Measurements from ENCODE around the gene CD200. TPM values are rescaled to one million over a fixed set of nuclear protein-coding genes. Genes with fewer than 3 reads are reported as not detected.

The CD200 gene
- total and polyA plus RNA-seq, 2 experiments from 2014 or later = 0.20 TPM; not detected in 1

- Histone ChIP-seq H3K9me3 (ENCODE audit: low read depth) (peaks cover 3% of the 10 kb centered on the region), H3K4me2 (ENCODE audit: unreplicated experiment) (no peak overlapping the region), H3K79me2 (ENCODE audit: insufficient read depth) (no peaks in the 10 kb centered on the region), H3K9me2 (ENCODE audit: insufficient read depth) (no peaks in the 10 kb centered on the region), H3K27me3 (replicated peaks; ENCODE audit: insufficient read depth) (peaks cover 45% of the 10 kb centered on the region), H2AFZ (no peak overlapping the region), H3K9ac (no peak overlapping the region), H3K36me3 (ENCODE audit: low read depth) (no peaks in the 10 kb centered on the region), H3K4me1 (ENCODE audit: insufficient read depth) (no peaks in the 10 kb centered on the region), H3K27ac (no peak overlapping the region), H3F3A (ENCODE audit: insufficient read depth) (no peaks in the 10 kb centered on the region), H3K4me3 (no peak overlapping the region), H4K20me1 (ENCODE audit: insufficient read depth) (no peaks in the 10 kb centered on the region)
- TF ChIP-seq EZH2phosphoT487 (IDR thresholded peaks at IDR 0.05; ENCODE audit: insufficient read depth, low read depth) (no peak), EZH2 (IDR thresholded peaks at IDR 0.05; ENCODE audit: insufficient read depth, poor library complexity, severe bottlenecking) (no peak)
- DNase-seq = no peak
- in situ Hi-C loops (cut with MboI) = loop anchor here (10.0 kb wide), 1 partner anchor 176 kb away; no protein-coding TSS in a partner anchor
Measured at GRCh38 chr3:112339134-112339533, 6.2 kb downstream of the CD200 start.

- Histone ChIP-seq H3K9ac (no peak overlapping the region), H4K20me1 (ENCODE audit: insufficient read depth) (no peaks in the 10 kb centered on the region), H3F3A (ENCODE audit: insufficient read depth) (no peaks in the 10 kb centered on the region), H2AFZ (no peak overlapping the region), H3K4me1 (ENCODE audit: insufficient read depth) (no peaks in the 10 kb centered on the region), H3K9me3 (ENCODE audit: low read depth) (peaks cover 3% of the 10 kb centered on the region), H3K4me3 (no peak overlapping the region), H3K27ac (no peak overlapping the region), H3K9me2 (ENCODE audit: insufficient read depth) (no peaks in the 10 kb centered on the region), H3K79me2 (ENCODE audit: insufficient read depth) (no peaks in the 10 kb centered on the region), H3K27me3 (replicated peaks; ENCODE audit: insufficient read depth) (peaks cover 40% of the 10 kb centered on the region), H3K4me2 (ENCODE audit: unreplicated experiment) (no peak overlapping the region), H3K36me3 (ENCODE audit: low read depth) (no peaks in the 10 kb centered on the region)
- no peak for DNase-seq
- in situ Hi-C loops (cut with MboI) = loop anchor here (10.0 kb wide), 1 partner anchor 175 kb away; no protein-coding TSS in a partner anchor
- TF ChIP-seq EZH2phosphoT487 (IDR thresholded peaks at IDR 0.05; ENCODE audit: insufficient read depth, low read depth) = no peak
- no peak for TF ChIP-seq EZH2 (IDR thresholded peaks at IDR 0.05; ENCODE audit: insufficient read depth, poor library complexity, severe bottlenecking)
- WGBS, 2 experiments (ENCODE audit: low coverage in 1 of 2, low lambda C conversion rate in 2 of 2, missing lambda C conversion rate in 2 of 2) = 68 to 80% methylated on average over 2 of the region's 2 CpGs
Measured at GRCh38 chr3:112339609-112340008, 6.7 kb downstream of the CD200 start.

- WGBS, 2 experiments (ENCODE audit: low coverage in 1 of 2, low lambda C conversion rate in 2 of 2, missing lambda C conversion rate in 2 of 2) = 36 to 42% methylated on average over 2 of the region's 2 CpGs
- Histone ChIP-seq H3K36me3 (ENCODE audit: low read depth) (no peaks in the 10 kb centered on the region), H3F3A (ENCODE audit: insufficient read depth) (no peaks in the 10 kb centered on the region), H3K27ac (no peak overlapping the region), H3K9me2 (ENCODE audit: insufficient read depth) (no peaks in the 10 kb centered on the region), H3K27me3 (replicated peaks; ENCODE audit: insufficient read depth) (peaks cover 32% of the 10 kb centered on the region), H2AFZ (no peak overlapping the region), H3K79me2 (ENCODE audit: insufficient read depth) (no peaks in the 10 kb centered on the region), H4K20me1 (ENCODE audit: insufficient read depth) (no peaks in the 10 kb centered on the region), H3K9ac (no peak overlapping the region), H3K9me3 (ENCODE audit: low read depth) (peaks cover 3% of the 10 kb centered on the region), H3K4me3 (no peak overlapping the region), H3K4me1 (ENCODE audit: insufficient read depth) (no peaks in the 10 kb centered on the region), H3K4me2 (ENCODE audit: unreplicated experiment) (no peak overlapping the region)
- in situ Hi-C loops (cut with MboI) = no loop called here
- DNase-seq = no peak
- TF ChIP-seq EZH2 (IDR thresholded peaks at IDR 0.05; ENCODE audit: insufficient read depth, poor library complexity, severe bottlenecking) (no peak), EZH2phosphoT487 (IDR thresholded peaks at IDR 0.05; ENCODE audit: insufficient read depth, low read depth) (no peak)
Measured at GRCh38 chr3:112341386-112341785, 8.4 kb downstream of the CD200 start.

DNA sequence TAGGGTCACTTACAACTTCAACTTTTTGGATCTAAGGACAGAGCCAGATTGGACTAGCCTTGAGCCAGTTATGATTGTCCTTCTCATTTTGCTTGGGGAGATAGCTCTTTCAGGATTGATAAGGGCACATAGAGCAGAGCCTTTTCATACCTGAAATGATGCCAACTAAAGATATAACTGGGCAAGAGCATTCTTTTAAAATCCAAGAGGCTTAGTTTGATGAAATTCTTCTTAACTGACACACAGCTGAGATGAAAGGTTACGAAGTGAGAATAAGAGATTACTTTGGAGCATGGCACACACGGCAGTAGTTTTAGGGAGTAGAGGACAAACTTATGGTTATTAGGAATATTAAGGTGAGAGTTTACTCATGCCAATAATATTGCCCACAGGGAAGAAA, 12.7 kb downstream of the CD200 start:
- peaks cover 24% of the 10 kb centered on the region for H3K27me3 ChIP-seq (replicated peaks; ENCODE audit: insufficient read depth)
- in situ Hi-C loops (cut with MboI) = no loop called here
- H3K9ac ChIP-seq = no peak overlapping the region
- H3F3A ChIP-seq (ENCODE audit: insufficient read depth) = no peaks in the 10 kb centered on the region
- no peaks in the 10 kb centered on the region for H3K36me3 ChIP-seq (ENCODE audit: low read depth)
- H3K79me2 ChIP-seq (ENCODE audit: insufficient read depth) = no peaks in the 10 kb centered on the region
- no peak overlapping the region for H3K4me2 ChIP-seq (ENCODE audit: unreplicated experiment)
- no peak overlapping the region for H3K4me3 ChIP-seq
- H3K4me1 ChIP-seq (ENCODE audit: insufficient read depth) = no peaks in the 10 kb centered on the region
- H3K9me3 ChIP-seq (ENCODE audit: low read depth) = peaks cover 3% of the 10 kb centered on the region
- no peaks in the 10 kb centered on the region for H4K20me1 ChIP-seq (ENCODE audit: insufficient read depth)
- no peak overlapping the region for H2AFZ ChIP-seq
- no peak for DNase-seq
- no peak overlapping the region for H3K27ac ChIP-seq
- H3K9me2 ChIP-seq (ENCODE audit: insufficient read depth) = no peaks in the 10 kb centered on the region
- 50 to 53% methylated on average over 2 of the region's 2 CpGs for WGBS, 2 experiments (ENCODE audit: low coverage in 1 of 2, low lambda C conversion rate in 2 of 2, missing lambda C conversion rate in 2 of 2)
- TF ChIP-seq EZH2phosphoT487 (IDR thresholded peaks at IDR 0.05; ENCODE audit: insufficient read depth, low read depth) (no peak), EZH2 (IDR thresholded peaks at IDR 0.05; ENCODE audit: insufficient read depth, poor library complexity, severe bottlenecking) (no peak)

All from GM23248 (cell line).